ENCODE results near the gene FH. TPM values are rescaled to one million over a fixed set of nuclear protein-coding genes. Genes with fewer than 3 reads are reported as not detected.

Gene FH
- total and polyA plus RNA-seq, 8 donors, result 9.9 to 71.0 (median 48.4) TPM

DNA sequence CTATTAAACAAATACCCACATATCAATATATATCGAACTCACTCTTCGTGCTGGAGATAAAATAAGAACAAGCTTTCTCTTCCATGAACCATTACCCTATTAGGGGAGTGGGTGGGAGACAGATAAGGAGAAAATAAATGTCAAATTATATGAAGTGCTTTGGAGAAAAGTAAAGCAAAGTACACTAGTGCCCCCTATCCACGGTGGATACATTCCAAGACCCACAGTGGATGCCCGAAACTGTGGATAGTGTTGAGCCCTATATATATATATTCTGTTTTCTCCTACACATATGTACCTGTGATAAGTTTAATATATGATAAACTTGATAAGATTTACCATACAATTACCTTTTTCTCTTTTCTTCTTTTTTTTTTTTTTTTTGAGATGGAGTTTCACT, 54.6 kb downstream of the FH start:
- no peak for TF ChIP-seq EP300 (IDR thresholded peaks at IDR 0.05)
- TF ChIP-seq CTCF (IDR thresholded peaks at IDR 0.05), result no peak
- TF ChIP-seq POLR2AphosphoS5 (IDR thresholded peaks at IDR 0.05), result no peak
- TF ChIP-seq POLR2A (IDR thresholded peaks at IDR 0.05), result no peak
- Histone ChIP-seq H3K27ac (no peak overlapping the region), H3K4me1 (no peaks in the 10 kb centered on the region), H3K27me3 (no peaks in the 10 kb centered on the region), H3K36me3 (no peaks in the 10 kb centered on the region), H3K4me3 (no peak overlapping the region), H3K9me3 (no peaks in the 10 kb centered on the region)
- intact Hi-C loops (cut with DNase I; ENCODE audit: low total_unique reads), result no loop called here
- no peak for DNase-seq
- 56 to 72% (median 68%) methylated on average over 4 of the region's 4 CpGs for WGBS, 5 donors

DNA sequence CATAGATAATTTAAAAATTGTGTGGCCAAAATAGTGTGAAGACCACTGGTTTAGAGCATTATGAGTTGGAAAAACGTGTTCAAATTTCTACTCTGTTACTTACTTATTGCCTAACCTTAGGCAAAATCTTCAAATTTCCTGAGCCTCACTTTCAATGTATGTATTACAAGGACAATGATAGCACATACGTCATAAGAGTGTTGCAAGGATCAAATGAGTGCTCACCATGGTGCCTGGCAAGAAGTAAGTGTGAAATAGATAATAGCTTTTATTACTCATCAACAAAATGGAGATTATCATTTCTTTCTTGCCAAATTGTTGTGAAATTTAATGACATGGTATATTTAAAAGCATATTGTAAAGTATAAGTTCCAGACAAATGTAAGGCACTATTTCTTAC, 57.2 kb downstream of the FH start:
- H3K4me3 ChIP-seq, result no peak overlapping the region
- no peaks in the 10 kb centered on the region for H3K27me3 ChIP-seq
- no peak overlapping the region for H3K27ac ChIP-seq
- WGBS, 5 donors, result 61 to 74% (median 68%) methylated on average over 2 of the region's 2 CpGs
- intact Hi-C loops (cut with DNase I; ENCODE audit: low total_unique reads), result no loop called here
- no peaks in the 10 kb centered on the region for H3K4me1 ChIP-seq
- no peaks in the 10 kb centered on the region for H3K9me3 ChIP-seq
- no peak for TF ChIP-seq POLR2A (IDR thresholded peaks at IDR 0.05)
- no peak for TF ChIP-seq CTCF (IDR thresholded peaks at IDR 0.05)
- TF ChIP-seq EP300 (IDR thresholded peaks at IDR 0.05), result no peak
- TF ChIP-seq POLR2AphosphoS5 (IDR thresholded peaks at IDR 0.05), result no peak
- no peak for DNase-seq
- H3K36me3 ChIP-seq, result no peaks in the 10 kb centered on the region

DNA sequence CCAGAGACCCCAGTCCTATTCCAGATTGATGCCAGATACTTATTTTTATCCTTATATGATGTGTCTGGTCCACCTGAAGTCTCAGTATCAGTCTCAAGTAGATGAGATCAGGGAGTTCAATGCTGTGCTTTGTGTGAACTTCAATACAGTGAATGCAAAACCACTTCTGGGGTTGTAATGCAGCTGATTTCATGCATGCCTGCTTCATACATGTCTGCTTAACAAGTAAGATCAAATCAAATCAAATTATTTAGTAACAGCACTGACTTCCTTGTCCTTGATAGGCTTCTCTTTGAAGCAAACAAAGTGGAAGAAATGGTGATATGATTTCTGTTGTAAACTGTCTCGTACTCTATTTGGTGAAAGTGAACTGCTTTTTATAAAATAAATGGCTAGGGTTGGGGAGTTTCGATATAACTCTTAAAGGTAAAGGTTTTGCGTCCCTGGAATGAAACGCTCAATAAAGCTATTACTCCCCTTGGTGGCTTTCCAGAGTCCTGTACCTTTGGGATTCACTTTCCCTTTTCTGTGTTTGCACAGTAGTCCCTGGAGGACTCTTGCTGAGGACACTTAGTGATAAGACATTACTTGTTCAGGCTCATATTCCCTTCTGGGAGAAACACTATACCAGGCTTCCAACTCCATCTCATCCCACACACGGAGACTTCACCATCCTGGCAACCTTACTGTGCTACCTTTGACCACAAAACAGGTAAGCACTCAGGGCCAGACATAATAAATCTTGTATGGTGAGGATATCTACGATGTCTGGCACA, 59.3 kb downstream of the FH start:
- Histone ChIP-seq H3K36me3 (no peaks in the 10 kb centered on the region), H3K4me1 (no peaks in the 10 kb centered on the region), H3K27ac (no peak overlapping the region), H3K27me3 (no peaks in the 10 kb centered on the region), H3K4me3 (no peak overlapping the region), H3K9me3 (no peaks in the 10 kb centered on the region)
- DNase-seq, result no peak
- WGBS, 5 donors, result 53 to 56% (median 54%) methylated on average over 6 of the region's 6 CpGs
- TF ChIP-seq POLR2AphosphoS5 (IDR thresholded peaks at IDR 0.05) (no peak), EP300 (IDR thresholded peaks at IDR 0.05) (no peak), CTCF (IDR thresholded peaks at IDR 0.05) (no peak), POLR2A (IDR thresholded peaks at IDR 0.05) (no peak)
- intact Hi-C loops (cut with DNase I; ENCODE audit: low total_unique reads), result no loop called here

DNA sequence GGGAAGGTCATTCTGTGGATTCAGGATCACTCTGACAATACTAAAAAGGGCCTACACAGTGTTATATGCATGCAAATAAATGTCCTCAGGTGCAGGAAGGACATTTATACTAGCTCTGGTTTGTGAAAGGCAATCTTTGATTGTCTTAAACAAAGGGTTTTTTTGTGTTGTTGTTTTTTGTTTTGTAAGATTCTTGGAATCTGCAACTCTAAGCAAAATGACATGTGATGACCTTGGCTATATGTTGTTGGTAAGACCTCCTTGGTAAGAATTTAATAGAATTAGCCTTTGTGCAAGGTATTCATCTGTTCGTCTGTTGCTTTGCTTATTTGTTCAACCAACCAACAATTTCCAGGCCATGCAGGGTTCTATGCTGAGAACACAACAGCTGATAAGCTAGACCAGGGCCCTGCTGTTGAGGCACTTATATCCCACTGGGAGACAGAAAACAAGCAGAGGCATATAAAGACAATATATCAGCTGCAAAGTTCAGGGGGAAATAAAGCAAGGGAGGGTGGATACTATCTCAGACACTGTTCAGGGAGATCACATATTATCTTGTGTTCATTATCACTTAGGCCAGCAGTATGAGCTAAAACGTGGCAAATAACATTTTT, 60.3 kb downstream of the FH start:
- Histone ChIP-seq H3K27ac (no peak overlapping the region), H3K27me3 (no peaks in the 10 kb centered on the region), H3K4me3 (no peak overlapping the region), H3K36me3 (no peaks in the 10 kb centered on the region), H3K9me3 (no peaks in the 10 kb centered on the region), H3K4me1 (no peaks in the 10 kb centered on the region)
- whole genome bisulfite sequencing, 5 donors, result 52 to 61% (median 58%) methylated on average over 2 of the region's 2 CpGs
- intact Hi-C loops (cut with DNase I; ENCODE audit: low total_unique reads), result no loop called here
- no peak for DNase-seq
- TF ChIP-seq EP300 (IDR thresholded peaks at IDR 0.05) (no peak), CTCF (IDR thresholded peaks at IDR 0.05) (no peak), POLR2A (IDR thresholded peaks at IDR 0.05) (no peak), POLR2AphosphoS5 (IDR thresholded peaks at IDR 0.05) (no peak)

Measured in stomach (tissue), 9 donors.